Measurements from ENCODE around the gene ACRBP. TPM values are rescaled to one million over a fixed set of nuclear protein-coding genes. Genes with fewer than 3 reads are reported as not detected.

ACRBP gene
- total RNA-seq, 4 donors from 2014 or later = 8.9 to 11.4 (median 10.4) TPM

GRCh38 chr12:6641131-6641530, 6.1 kb downstream of the ACRBP start:
- no peaks in the 10 kb centered on the region for H3K27me3 ChIP-seq
- no peaks in the 10 kb centered on the region for H3K9me3 ChIP-seq
- H3K4me1 ChIP-seq = peaks cover 21 to 39% of the 10 kb centered on the region in 2 donors
- WGBS, 2 donors = 71 to 81% methylated on average over 4 of the region's 4 CpGs
- intact Hi-C loops (cut with DNase I) = no loop called here
- DNase-seq = no peak
- no peak overlapping the region for H3K4me3 ChIP-seq (replicated peaks in 1 of 3)
- TF ChIP-seq POLR2A (IDR thresholded peaks at IDR 0.05) = no peak
- TF ChIP-seq CTCF (IDR thresholded peaks at IDR 0.05) = no peak
- no peak overlapping the region for H3K27ac ChIP-seq
- no peaks in the 10 kb centered on the region for H3K36me3 ChIP-seq

- WGBS, 2 donors = 94 to 97% methylated on average over 4 of the region's 4 CpGs
These were observed 6.7 kb downstream of the ACRBP start for GRCh38 chr12:6640497-6640896.

GRCh38 chr12:6639151-6639801, 8.0 kb downstream of the ACRBP start:
- Histone ChIP-seq H3K9me3 (no peaks in the 10 kb centered on the region), H3K36me3 (no peaks in the 10 kb centered on the region), H3K4me1 (peaks cover 21 to 47% of the 10 kb centered on the region in 2 donors), H3K27ac (peak overlapping the region; percentile 65 to 92 (median 87)), H3K4me3 (replicated peaks in 1 of 3) (no peak overlapping the region), H3K27me3 (no peaks in the 10 kb centered on the region)
- WGBS, 2 donors = 60 to 66% methylated on average over 11 of the region's 11 CpGs
- peak; percentile 66 to 77 for DNase-seq
- intact Hi-C loops (cut with DNase I) = no loop called here
- TF ChIP-seq POLR2A (IDR thresholded peaks at IDR 0.05) = peak in 1 of 2 donors; percentile 9
- TF ChIP-seq CTCF (IDR thresholded peaks at IDR 0.05) = no peak

More at GRCh38 chr12:6640497-6640896, 6.7 kb downstream of the ACRBP start:
- H3K4me1 ChIP-seq = peaks cover 21 to 46% of the 10 kb centered on the region in 2 donors
- DNase-seq = no peak
- no peak overlapping the region for H3K4me3 ChIP-seq (replicated peaks in 1 of 3)
- intact Hi-C loops (cut with DNase I) = no loop called here
- H3K27me3 ChIP-seq = no peaks in the 10 kb centered on the region
- TF ChIP-seq CTCF (IDR thresholded peaks at IDR 0.05) (no peak), POLR2A (IDR thresholded peaks at IDR 0.05) (no peak)
- no peak overlapping the region for H3K27ac ChIP-seq
- no peaks in the 10 kb centered on the region for H3K9me3 ChIP-seq
- H3K36me3 ChIP-seq = no peaks in the 10 kb centered on the region

GRCh38 chr12:6638305-6638704, 8.9 kb downstream of the ACRBP start:
- peak overlapping the region; percentile 65 to 92 (median 87) for H3K27ac ChIP-seq
- 19 to 40% methylated on average over 9 of the region's 9 CpGs for WGBS, 2 donors
- peaks cover 21 to 52% of the 10 kb centered on the region in 2 donors for H3K4me1 ChIP-seq
- intact Hi-C loops (cut with DNase I) = no loop called here
- no peaks in the 10 kb centered on the region for H3K9me3 ChIP-seq
- DNase-seq = peak; percentile 94 to 95
- no peaks in the 10 kb centered on the region for H3K27me3 ChIP-seq
- peak in 1 of 2 donors; percentile 78 for TF ChIP-seq POLR2A (IDR thresholded peaks at IDR 0.05)
- no peak for TF ChIP-seq CTCF (IDR thresholded peaks at IDR 0.05)
- H3K36me3 ChIP-seq = no peaks in the 10 kb centered on the region
- no peak overlapping the region for H3K4me3 ChIP-seq (replicated peaks in 1 of 3)

- DNase-seq = peak; percentile 76 to 81
These were observed 11.2 kb downstream of the ACRBP start, which contains the start of gene LPAR5 for GRCh38 chr12:6635856-6636531. LPAR5 (minus strand) TSS chr12:6635959; CDS start chr12:6621248, 14,711 bp downstream.

More at GRCh38 chr12:6635856-6636531, 11.2 kb downstream of the ACRBP start, which contains the start of gene LPAR5:
- Histone ChIP-seq H3K27me3 (no peaks in the 10 kb centered on the region), H3K36me3 (no peaks in the 10 kb centered on the region), H3K4me3 (replicated peaks in 1 of 3) (no peak within 1 kb of the TSS), H3K9me3 (no peaks in the 10 kb centered on the region), H3K4me1 (peaks cover 21 to 61% of the 10 kb centered on the region in 2 donors), H3K27ac (peak within 1 kb of the TSS; percentile 17 to 92 (median 87))
- intact Hi-C loops (cut with DNase I) = no loop called here
- TF ChIP-seq POLR2A (IDR thresholded peaks at IDR 0.05) = no peak
- TF ChIP-seq CTCF (IDR thresholded peaks at IDR 0.05) = no peak
- 39 to 55% methylated on average over 14 to 16 of the region's 18 CpGs for WGBS, 2 donors

All from thyroid gland (tissue), 4 donors.